Heart left ventricle (tissue), 13 donors: Measurements from ENCODE around the gene SOBP.

ENCODE experiments used
- CTCF ChIP-seq, 12 donors: fragments of 200-600 bp; sonication (generic) in 4 of 12; IDR thresholded peaks; one replicate each; pipeline versions ENCODE4 v1.5.0 to v1.8.0; 2018 to 2022; ENCODE audit warnings: antibody characterized with exemption in 12 of 12, mild to moderate bottlenecking in 5 of 12
- POLR2A ChIP-seq, 2 donors: fragments of 450-650 bp; IDR thresholded peaks; one replicate each; pipeline ENCODE4 v1.6.1; 2017; ENCODE audit warnings: antibody characterized with exemption in 2 of 2, mild to moderate bottlenecking in 2 of 2, moderate library complexity in 2 of 2
- donor health status: ischemic (EF 13 %, LVEDD 7.1; RV severe dilation, severe dysfunction).
- donor health status: DM: no; HTN: yes; CAD: no.
- donor health status: DM: no; HTN: no; CAD: no.
- donor health status: ischemic (EF 25% LVEDD 6.9; RV normal size, moderate dysfunction).
- donor health status: ischemic (EF 25% LVEDD 5.7; RV mildly dilated, moderate dysfunction).
- donor health status: ischemic (EF 35%, LVEDD 5.7; RV mildly dilated, moderate dysfunction).
- donor health status: nonischemic (EF 11% LVEDD 7.7; RV severe dilation, severe dysfunction).
- donor health status: DM: yes; HTN: yes; CAD: no.
- donor health status: PGD.
- donor health status: ischemic (EF 29% LVEDD 5.4; RV normal size, mild dysfunction).
- donor health status: nonischemic (EF 23%, LVEDD 6.1; RV moderate dilation, normal function).

- TF ChIP-seq CTCF (IDR thresholded peaks at IDR 0.05) (no peak), POLR2A (IDR thresholded peaks at IDR 0.05) (no peak)
Observed at GRCh38 chr6:107665382-107665781, 175.5 kb downstream of the SOBP start.
